Mesothelial cell of epicardium (in vitro differentiated cells): Measurements from ENCODE around the gene PLEKHJ1. TPM values are rescaled to one million over a fixed set of nuclear protein-coding genes. Genes with fewer than 3 reads are reported as not detected.

ENCODE experiments used
- DNase-seq, 2 experiments: peaks; one replicate each; pipeline ENCODE4 v3.0.0; 2021; ENCODE audit warnings: low spot score in 2 of 2; ENCODE audit not compliant: unreplicated experiment in 2 of 2
- H3K27ac Mint-ChIP-seq: 2 replicates; pipeline ENCODE4 v1.8.0; 2021; ENCODE audit warnings: mixed read lengths
- H3K27me3 Mint-ChIP-seq: 2 replicates; pipeline ENCODE4 v1.8.0; 2021; ENCODE audit warnings: low read depth, mixed read lengths
- H3K36me3 Mint-ChIP-seq: 2 replicates; pipeline ENCODE4 v1.8.0; 2021; ENCODE audit warnings: mixed read lengths
- H3K4me1 Mint-ChIP-seq: 2 replicates; pipeline ENCODE4 v1.8.0; 2021; ENCODE audit warnings: mixed read lengths
- H3K4me3 Mint-ChIP-seq: 2 replicates; pipeline ENCODE4 v1.8.0; 2021; ENCODE audit warnings: mild to moderate bottlenecking, moderate library complexity, mixed read lengths
- H3K9me3 Mint-ChIP-seq: 2 replicates; pipeline ENCODE4 v1.8.0; 2021; ENCODE audit warnings: mixed read lengths
- CTCF ChIP-seq: fragments of 200-600 bp; sonication (generic); IDR thresholded peaks from one replicate; pipeline ENCODE4 v1.5.0; 2021; ENCODE audit warnings: antibody characterized with exemption; ENCODE audit not compliant: unreplicated experiment
- total RNA-seq: library from RNA; stranded (reverse); gene quantifications from 3 replicates; pipeline ENCODE4 v1.2.1, GENCODE V29; 2021

The PLEKHJ1 gene
- total RNA-seq, 1 donor from 2014 or later, result 73.4 TPM

GRCh38 chr19:2255112-2255845, 19.1 kb upstream of the PLEKHJ1 start:
- no peak overlapping the region for H3K27ac Mint-ChIP-seq
- H3K9me3 Mint-ChIP-seq, result no peaks in the 10 kb centered on the region
- peaks cover 17% of the 10 kb centered on the region for H3K27me3 Mint-ChIP-seq
- no peak for TF ChIP-seq CTCF
- DNase-seq, result no peak
- no peak overlapping the region for H3K4me3 Mint-ChIP-seq
- H3K4me1 Mint-ChIP-seq, result peaks cover 3% of the 10 kb centered on the region
- peaks cover 2% of the 10 kb centered on the region for H3K36me3 Mint-ChIP-seq

- Mint-ChIP-seq H3K9me3 (no peaks in the 10 kb centered on the region), H3K36me3 (peaks cover 2% of the 10 kb centered on the region), H3K27me3 (peaks cover 17% of the 10 kb centered on the region), H3K27ac (no peak overlapping the region), H3K4me3 (peak overlapping the region; percentile 72), H3K4me1 (peaks cover 3% of the 10 kb centered on the region)
- DNase-seq, result peak in 1 of 2 experiments; percentile 79
- peak; percentile 38 for TF ChIP-seq CTCF
Measured at GRCh38 chr19:2254064-2254872, 18.1 kb upstream of the PLEKHJ1 start.

GRCh38 chr19:2253106-2254063, 17.3 kb upstream of the PLEKHJ1 start:
- no peak for DNase-seq
- no peaks in the 10 kb centered on the region for H3K9me3 Mint-ChIP-seq
- no peak for TF ChIP-seq CTCF
- peaks cover 17% of the 10 kb centered on the region for H3K27me3 Mint-ChIP-seq
- peaks cover 2% of the 10 kb centered on the region for H3K36me3 Mint-ChIP-seq
- H3K4me1 Mint-ChIP-seq, result peaks cover 3% of the 10 kb centered on the region
- no peak overlapping the region for H3K27ac Mint-ChIP-seq
- peak overlapping the region; percentile 72 for H3K4me3 Mint-ChIP-seq

- no peak for DNase-seq
- H3K27me3 Mint-ChIP-seq, result peaks cover 17% of the 10 kb centered on the region
- no peak for TF ChIP-seq CTCF
- H3K9me3 Mint-ChIP-seq, result no peaks in the 10 kb centered on the region
- H3K4me3 Mint-ChIP-seq, result no peak overlapping the region
- no peak overlapping the region for H3K27ac Mint-ChIP-seq
- H3K36me3 Mint-ChIP-seq, result peaks cover 2% of the 10 kb centered on the region
- peaks cover 3% of the 10 kb centered on the region for H3K4me1 Mint-ChIP-seq
Measured at GRCh38 chr19:2252797-2253105, 16.6 kb upstream of the PLEKHJ1 start.

- H3K27ac Mint-ChIP-seq, result no peak overlapping the region
- H3K4me3 Mint-ChIP-seq, result no peak overlapping the region
- peaks cover 3% of the 10 kb centered on the region for H3K4me1 Mint-ChIP-seq
- no peak for DNase-seq
- H3K27me3 Mint-ChIP-seq, result peaks cover 17% of the 10 kb centered on the region
- no peaks in the 10 kb centered on the region for H3K9me3 Mint-ChIP-seq
- H3K36me3 Mint-ChIP-seq, result peaks cover 2% of the 10 kb centered on the region
- no peak for TF ChIP-seq CTCF
Measured at GRCh38 chr19:2252055-2252796, 16.1 kb upstream of the PLEKHJ1 start.
